ENCODE results near the gene RXRG.

Gene RXRG

DNA sequence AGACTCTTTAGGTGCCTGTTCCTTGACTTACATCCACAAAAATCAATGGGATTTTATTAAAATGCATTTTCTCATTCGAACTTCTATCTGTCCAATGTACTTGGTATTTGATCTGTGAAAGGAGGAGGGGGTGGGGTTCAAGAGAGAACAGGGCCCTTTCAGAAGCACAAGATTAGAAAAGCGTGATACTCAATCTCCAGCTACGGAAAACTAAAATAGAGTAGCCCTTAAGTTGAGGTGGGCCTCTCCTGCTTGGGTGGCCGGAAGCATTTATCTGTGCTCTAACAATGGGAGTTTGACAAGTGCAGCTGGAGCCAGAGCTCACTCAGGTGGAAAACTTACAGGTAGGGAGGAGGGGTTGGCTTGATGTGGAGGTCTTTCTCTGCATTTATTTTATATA is 462 bp upstream of the RXRG start:
- no peak for DNase-seq

DNA sequence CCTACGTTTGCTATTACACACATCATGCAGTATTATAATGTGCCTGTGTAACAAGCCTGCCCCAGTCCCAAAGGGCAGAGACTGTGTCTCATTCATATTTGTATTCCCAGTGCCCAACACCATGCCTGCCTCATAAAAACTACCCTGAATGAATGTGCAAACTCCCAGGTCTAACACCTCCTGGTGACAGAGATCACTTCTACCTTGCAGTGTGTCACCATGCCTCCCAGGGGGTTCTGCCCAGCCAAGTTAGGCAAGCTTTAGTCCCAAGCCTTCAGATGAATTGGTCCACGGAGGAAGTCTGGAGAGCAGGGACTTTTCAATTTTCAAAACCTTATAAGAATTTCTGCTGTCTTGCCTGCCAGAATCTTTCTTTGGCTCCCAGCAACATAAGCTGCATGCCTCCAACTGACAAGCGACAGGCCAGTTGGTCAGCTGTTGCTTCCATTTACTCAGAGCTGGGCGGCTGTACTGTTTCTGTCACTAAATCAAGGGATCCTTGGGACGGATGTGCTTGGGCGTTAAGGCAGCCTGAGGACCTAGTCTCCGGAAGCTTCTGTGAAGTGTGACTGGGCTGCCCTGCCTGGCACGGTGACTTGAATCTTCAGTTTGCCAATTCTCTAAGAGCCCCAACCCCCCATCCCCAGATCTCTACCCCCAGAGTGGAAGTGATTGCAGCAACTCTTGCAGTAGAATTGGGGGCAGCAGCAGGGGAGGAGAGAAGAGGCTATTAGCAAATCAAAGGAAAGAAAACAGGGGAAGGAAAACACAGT is 1.2 kb downstream of the RXRG start:
- no peak for DNase-seq

DNA sequence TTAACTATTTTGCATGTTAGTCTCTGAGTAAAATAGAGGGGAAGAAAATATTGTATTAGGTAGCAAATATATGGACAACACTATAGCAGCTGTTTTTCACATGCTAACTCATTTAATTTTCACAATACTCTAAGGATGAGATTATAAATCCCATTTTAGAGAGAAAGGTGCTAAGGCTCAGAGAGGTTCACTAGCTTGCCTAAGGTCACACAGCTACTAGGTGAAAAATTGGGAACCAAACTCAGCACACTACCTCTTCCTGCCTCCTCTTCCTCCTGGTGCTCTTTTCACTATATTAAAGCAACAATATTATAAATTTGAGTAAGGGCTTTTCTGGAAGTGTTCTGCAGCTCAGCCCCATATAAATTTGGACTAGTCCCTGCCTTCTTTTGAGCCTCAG is 2.3 kb downstream of the RXRG start:
- no peak for DNase-seq

DNA sequence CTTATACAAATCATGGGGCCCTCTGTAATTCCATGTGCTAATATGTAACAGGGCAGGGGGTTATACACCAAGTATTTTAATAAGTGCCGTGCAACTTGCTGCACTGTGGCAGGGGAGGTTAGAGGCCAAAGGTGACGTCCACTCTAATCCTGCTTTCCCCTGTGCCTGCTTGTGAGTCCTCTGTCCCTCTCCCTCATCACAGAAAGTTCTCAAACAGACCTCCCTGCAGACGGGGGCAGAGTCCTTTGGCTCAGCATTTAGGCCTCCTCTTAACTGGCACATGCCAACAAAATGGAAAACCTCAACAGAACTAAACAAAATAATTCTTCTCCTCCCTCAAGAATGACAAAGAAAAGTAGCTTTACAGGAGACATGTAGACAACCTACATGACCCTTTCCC is 2.9 kb downstream of the RXRG start:
- no peak for DNase-seq

DNA sequence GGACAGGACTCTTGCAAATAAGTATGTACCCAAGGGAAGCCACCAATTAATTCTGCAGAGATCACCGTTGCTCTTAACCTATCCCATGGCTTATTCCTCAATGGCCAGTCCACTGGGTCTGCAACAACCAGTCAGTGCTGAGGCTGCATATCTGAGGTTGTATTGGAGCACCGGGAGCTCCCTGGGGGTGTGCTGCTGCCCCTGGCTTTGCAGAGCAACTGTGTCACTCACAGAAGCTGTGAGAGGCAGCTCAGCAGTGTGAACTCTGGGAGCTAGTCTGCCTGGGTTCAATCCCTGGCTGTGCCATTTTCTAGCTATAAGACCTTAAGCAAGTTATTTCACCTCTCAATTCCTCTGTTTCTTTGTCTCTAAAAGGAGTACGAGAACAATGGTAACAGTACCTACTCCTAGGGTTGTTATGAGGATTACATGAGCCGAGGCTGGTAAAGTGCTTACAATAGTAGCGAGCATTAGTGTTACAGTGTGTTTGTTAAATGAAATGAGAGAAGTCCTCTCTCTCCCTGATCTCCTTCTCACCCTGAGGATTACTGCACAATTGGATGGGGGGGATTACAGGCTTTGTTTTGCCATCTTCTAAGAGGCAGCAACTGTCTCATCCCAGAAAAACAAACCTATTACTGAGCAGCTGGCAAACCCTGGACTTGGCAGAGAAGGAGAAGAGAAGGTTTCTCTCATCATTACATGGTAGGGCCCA is 3.6 kb downstream of the RXRG start:
- DNase-seq: no peak

DNA sequence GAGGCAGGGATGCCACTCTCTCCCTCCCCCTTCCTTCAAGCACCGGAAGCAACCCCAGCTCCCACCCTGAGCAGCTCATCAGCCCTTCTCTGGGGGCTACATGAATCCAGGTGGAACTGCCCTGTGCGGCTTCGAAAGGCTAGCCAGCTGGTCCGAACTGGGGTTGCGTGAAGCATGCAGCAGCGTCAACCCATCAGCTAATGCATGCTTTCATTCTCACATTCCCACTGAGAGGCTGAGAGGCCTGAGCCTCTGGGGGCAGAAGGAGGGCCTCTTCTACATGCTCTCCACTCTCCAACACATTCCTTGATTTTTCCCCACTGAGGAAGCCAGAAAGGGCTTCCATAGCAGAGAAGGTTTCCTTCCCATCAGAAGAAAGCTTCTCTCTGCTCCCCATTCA is 5.6 kb downstream of the RXRG start:
- no peak for DNase-seq

DNA sequence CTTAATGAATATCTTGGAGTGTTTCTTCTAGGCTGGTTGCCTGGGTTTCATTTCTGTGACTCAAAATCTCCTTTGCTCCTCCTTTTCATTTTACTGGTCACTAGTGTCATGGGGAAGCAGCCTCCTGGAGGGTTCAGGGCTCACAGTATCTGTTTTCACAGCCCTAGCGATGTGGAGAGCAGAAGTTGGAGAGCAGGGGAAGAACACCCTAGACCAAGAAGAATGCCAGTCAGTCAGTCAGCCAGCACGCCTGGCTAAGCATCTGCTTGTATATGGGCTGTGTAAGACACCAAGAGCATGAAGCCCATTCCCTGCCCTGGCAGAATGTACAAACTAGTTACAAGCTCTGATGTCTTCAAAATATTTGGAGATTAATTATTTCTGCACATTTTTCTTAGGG is 7.9 kb downstream of the RXRG start:
- no peak for DNase-seq

DNA sequence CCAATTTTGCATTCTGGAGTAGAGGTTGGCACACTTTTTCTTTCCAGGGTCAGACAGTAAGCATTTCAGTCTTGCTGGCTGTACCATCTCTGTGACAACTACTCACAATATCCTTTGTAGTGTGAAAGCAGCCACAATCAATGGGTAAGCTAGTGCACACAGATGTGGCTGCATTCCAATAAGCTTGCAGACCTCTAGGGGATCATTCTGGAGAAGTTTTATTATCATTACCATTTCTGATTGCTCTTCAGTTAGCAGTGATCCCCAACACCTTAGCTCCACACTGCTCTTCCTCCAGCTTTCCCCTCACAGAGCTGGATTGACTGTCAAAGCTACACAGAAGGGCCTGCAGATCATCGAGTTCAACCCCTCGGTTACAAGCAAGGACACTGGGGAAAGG is 9.1 kb downstream of the RXRG start:
- no peak for DNase-seq

DNA sequence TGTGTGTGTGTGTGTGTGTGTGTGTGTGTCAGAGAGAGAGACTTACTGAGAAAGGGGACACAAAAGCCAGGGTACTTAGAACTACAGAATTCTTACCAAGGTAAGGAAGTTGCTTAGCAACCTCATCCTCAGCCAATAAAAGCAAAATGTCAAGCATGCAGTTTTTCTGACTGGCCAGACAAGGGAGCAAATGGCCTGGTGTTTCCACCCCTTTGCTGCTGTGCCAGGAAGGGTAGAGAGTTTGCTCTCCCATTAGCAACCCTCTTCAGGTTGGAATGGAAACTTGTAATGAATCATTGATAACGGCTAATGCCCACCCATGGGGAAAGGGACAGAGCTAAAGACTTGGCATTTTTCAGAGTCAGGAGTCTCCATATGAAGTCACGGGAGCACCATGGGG is 10.6 kb downstream of the RXRG start:
- no peak for DNase-seq

DNA sequence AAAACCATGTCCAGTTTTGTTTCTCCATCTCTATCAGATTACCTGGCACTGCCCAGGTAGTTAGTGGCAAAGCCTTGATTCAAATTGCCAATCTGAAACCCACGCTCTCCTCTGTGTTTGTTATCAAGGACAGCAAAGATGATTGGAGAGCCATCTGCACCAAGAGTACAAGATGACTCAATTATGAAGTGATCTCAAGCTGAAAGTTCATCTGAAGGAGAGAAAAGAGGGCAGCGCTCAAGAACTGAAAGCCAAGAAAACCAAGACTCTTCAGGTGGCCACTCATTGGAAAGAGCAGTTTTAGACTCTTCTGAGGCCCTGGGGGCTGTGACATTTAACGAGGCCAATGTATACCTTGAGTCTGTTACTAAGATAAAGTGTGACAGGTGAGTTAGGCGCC is 13.8 kb downstream of the RXRG start:
- no peak for DNase-seq

DNA sequence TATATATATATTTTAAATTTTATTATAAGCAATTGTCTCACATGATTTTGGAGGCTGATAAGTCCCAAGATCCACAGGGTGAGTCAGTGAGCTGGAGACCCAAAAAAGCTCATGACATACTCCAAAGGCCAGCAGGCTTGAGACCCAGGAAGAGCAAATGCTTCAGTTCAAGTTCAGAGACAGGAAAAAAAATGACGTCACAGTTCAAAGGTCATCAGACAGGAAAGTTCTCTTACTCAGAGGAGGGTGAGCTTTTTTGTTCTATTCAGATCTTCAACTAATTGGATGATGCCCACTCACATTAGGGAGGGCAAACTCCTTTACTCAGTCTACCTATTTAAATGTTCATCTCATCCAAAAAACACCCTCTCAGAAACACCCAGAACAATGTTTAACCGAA is 18.2 kb downstream of the RXRG start:
- DNase-seq: no peak

DNA sequence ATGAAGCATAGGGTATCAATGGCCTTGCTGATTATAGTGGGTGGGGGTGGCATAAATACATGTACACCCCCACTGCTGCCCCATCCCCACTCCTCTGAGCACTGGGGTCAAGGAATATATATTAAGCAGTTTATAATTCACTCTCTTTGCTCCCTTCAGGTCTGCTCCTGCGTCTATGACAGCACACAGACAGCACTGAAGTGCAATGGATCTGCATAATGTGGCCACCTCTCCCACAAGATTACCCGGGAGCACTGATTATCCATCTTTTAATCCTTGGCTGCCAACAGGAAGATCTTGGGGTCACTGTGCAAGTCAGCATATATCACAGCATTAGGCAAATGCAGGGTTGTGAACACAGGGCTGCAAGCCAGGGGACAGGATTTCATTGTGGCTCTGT is 19.3 kb downstream of the RXRG start:
- DNase-seq: no peak

DNA sequence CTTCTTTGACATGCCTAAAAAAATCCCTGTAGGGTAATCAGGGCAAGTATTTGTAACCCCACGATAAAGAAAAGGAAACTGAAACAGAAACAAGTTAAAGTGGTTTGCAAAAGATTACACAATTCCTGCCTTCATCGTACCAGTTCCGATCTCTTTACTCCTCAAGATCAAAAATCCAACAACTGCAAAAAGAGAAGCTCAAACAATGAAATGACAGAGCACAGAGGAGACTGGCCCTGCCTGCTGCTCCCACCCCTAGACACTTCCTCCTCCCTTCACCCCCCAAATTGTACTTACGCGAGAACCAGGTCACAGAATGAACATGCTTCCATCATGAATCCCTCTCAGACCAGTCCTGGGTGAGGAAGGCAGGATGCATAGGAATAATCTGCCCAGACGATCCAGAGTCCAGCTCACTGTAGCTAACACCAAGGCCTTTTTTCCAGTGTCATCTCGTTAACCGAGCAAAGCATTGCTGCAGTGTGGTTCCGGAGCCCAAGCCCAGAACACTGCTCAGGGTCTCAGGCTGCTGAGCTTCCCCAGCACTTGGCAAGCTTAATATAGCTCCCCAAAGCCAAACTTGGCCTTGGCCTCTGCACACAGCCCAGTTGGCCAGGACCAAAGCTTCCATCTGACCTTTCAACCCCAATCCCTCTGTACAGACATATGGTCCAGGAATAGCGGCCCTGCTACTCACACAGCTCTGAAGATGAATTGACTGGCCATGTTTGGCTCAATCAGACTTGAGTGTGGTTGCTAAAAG is 20.3 kb downstream of the RXRG start:
- DNase-seq: no peak

DNA sequence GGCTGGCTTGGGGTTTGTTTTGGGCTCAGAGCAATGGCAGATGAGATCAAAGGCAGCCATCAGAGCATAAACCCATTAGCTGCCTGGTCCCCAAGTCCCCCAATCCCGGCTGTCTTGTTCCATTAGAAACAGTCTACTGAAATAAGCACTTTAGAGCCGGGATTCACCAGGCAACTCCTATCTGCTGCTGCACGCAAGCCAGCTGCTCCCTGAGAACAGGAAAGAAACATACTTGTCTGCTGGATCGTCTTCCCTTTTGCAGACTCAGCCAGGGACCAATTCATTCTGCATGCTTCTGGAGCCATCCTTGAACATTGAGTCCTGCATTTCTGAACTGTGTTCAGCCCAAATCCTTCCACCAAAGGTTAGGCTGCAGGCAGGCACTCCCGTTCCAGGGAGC is 21.8 kb downstream of the RXRG start:
- DNase-seq: no peak

DNA sequence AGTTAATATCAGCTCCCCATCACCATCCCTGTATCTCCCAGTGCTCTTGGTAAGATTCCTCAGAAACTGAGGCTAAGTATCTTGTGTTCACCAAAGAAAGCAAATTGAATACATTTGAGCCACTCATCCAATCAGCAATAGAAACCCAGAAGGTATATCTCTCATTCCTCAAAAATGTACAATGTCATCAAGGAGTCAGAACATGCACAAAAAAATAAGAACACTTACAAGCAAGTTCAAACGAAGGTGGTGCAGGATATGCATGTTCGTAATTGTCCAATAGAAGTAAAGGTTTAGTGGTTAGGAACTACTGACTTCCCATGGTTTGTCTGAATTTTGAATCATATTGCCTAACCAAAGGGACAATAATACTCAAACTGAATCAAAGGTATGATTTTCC is 24.3 kb downstream of the RXRG start:
- DNase-seq: no peak

DNA sequence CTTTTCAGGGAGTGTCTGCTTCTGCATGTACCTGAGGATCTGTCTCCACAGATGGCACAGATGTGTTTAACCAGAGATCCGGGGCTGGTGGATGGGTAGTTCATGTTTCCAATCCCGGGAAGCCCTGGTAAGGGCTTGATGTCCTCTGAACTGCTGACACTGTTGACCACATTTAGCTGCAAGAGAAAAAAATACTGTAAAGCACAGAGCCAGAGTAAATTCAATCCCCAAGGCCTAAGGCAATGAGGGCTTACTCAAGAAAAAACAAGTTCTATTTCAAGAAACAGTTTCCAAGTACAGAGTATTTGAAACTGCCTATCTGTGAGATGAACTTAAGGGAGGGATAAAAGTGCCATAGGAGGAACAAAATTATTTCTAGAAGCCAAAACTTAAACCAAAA is 25.1 kb downstream of the RXRG start:
- DNase-seq: no peak

DNA sequence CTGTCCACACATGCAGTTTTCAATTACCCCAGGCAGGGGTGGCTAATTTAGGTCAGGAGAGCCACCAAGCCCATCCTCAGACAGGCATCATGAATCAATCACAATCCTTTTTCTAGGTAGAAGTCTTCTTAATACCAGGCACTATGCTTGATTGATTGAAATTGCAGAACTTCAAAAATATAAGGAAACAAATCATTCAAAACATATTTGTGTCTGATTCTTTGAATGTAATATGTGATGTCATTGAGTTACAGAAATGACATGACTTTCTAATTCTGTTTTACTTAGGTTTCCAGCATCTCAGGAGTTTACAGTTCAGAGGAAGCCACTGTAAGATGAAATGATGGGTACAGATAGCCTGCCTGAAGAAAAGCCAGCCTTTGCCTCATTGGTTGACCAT is 26.7 kb downstream of the RXRG start:
- DNase-seq: no peak

DNA sequence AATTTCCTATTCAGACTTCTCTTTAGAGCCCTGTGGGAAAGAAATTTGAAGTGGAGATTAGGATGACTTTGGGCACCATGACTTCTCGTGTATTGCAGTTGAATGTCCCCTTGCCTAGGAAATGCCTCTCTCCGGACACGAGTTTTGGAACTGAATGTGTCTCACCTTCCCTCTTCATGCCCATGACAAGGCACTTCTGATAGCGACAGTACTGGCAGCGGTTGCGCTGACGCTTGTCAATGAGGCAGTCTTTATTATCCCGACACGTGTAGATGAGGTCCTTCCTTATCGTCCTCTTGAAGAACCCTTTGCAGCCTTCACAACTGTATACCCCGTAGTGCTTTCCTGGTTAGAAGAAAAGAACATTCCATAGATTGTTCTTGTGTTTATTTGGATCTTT is 28.1 kb downstream of the RXRG start:
- no peak for DNase-seq

DNA sequence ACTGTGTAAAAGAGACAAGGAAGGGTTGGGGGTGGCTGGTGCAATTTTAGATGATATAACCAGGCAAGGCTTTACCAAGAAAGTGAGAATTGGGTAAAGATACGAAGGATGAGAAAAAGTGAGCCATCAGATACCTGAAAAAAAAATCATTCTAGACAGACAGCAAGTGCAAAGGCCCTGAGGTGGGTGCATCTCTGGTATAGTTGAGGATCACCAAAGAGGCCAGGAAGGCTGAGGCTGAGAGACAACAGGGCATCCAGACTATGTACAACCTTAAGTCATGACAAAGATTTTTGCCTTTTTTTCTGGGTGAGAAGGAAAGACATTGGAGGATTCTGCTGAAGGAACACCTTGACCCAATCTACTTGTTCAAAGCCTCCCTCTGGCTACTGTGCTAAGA is 29.9 kb downstream of the RXRG start:
- no peak for DNase-seq

DNA sequence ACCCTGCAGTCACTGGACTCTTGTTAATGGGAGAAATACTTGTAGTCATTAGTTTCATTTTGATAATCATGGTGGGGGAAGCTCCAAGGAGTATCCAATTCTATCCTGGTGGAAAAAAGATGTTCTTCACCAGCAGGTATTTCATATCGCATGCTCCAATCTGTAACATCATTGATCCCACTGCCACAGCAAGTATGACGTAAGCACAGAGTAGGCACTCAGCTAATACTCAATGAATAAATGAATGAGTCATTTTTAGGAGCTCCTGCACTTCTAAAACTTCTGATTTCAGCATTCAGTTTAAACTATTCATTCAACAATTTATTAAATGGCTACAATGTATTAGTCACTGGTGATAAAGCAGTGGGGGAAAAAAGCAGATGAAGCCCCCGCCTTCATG is 30.3 kb downstream of the RXRG start:
- DNase-seq: no peak

DNA sequence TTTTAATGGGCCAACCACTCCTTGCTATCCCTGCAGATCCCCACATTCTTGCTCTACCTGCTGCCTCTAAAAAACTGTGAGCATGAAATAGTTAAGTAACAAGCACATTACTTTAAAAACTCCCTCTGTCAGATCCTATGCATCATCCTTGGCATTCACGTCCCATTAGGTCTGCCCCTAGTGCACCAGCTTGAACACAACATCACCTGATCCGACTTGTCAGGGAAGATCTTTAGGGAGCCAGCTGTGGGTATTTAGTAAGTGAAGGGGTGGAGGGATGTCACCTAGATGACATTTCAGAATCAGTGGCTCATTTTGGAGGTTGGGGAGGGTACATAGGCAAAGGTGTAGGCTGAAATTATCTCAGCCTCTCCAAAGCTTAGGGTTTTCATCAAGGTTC is 33.5 kb downstream of the RXRG start:
- DNase-seq: peak; percentile 18

DNA sequence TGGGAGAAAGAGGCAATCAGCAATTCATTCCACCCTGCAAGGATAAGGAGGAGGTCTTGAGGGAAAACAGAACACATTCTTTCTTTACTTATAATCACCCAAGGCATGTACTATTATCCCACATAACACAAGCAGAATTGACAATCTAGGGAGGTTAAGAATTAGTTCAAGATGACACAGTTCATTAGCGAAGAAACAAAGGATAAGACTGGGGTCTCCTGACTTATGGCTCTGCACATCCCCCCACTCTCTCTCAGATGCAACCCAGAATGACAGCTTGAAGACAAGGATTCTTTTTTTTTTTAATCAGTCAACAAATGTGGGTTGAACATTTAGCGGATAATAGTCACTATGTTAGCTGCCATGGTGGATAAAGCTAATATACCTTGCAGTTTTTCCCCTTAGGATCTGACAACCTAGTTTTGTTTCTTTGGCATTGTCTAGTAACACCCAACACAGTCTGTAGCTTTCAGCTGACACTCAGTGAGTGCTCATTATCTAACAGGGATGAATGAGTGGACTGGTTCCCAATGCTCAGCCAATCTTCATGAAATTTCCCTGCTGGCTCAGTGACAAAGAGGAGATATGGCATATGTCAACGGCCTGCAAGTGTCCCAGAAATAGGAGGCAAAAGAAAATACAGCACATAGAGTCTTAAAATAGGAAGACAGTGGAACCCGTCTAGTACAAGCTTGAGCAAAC is 35.1 kb downstream of the RXRG start:
- no peak for DNase-seq

DNA sequence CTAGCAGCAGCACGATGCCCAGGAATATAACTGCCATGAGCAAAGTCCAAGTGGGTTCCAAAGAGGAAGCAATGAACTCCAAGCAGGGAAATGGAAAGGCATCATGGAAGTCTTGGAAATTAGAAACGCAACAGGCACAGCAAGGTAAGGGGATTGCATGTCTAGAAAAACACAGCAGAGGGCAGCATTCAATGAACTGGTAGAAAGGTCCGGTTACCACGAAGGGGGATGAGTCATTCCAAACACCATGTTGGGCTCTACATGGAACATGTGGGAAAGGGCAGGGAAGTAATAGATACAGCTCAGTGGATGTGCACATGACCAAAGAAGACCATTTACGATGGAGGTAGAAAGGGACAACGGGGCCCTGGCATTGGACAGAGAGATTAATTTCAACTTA is 36.4 kb downstream of the RXRG start:
- no peak for DNase-seq

DNA sequence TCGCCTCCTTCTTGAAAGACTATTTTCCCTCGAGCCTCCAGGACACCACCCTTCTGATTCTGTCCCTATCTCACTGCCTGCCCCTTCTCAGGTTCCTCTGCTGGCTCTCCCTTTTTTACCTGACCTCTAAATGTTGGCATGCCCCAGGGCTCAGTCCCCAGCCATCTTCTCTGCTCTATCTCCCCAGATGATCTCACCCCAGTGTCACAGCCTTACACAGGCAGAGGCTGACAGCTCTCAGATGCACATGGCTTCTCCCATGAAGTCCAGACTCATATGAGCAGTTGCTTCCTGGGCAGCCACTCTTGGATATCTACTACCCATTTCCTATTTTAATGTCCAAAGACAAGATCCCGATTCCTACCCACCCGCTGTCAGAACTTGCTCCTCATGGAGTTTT is 37.5 kb downstream of the RXRG start:
- no peak for DNase-seq
